Transverse colon (tissue), 4 donors: ENCODE results near the gene ANKS1B.
"Not testable (repeated sequence)": the region's sequence is repeated elsewhere in the genome, so short reads cannot be mapped to it uniquely, and the experiment has no call there.

Source experiments
- CTCF ChIP-seq, 5 experiments: fragments of 200-600 bp in 3 of 5; fragments of 450-650 bp in 2 of 5; sonication (generic) in 3 of 5; IDR thresholded peaks; 1 replicate in 2 of 5; 2 replicates in 3 of 5; pipeline ENCODE4 v1.5.1; 2016 to 2017; ENCODE audit warnings: antibody characterized with exemption in 5 of 5, inconsistent platforms in 3 of 5, mild to moderate bottlenecking in 2 of 5, moderate library complexity in 1 of 5
- EP300 ChIP-seq: sonication (generic); formaldehyde crosslinking; IDR thresholded peaks from one replicate; pipeline ENCODE4 v1.6.1; 2017; ENCODE audit warnings: antibody characterized with exemption, low read depth
- POLR2A ChIP-seq: fragments of 450-650 bp; IDR thresholded peaks from one replicate; pipeline ENCODE4 v1.6.1; 2016; ENCODE audit warnings: antibody characterized with exemption, mild to moderate bottlenecking, moderate library complexity
- POLR2AphosphoS5 ChIP-seq, 3 donors: sonication (generic); formaldehyde crosslinking; IDR thresholded peaks; one replicate each; pipeline ENCODE4 v1.6.1; 2016; ENCODE audit warnings: antibody characterized with exemption in 3 of 3

GRCh38 chr12:99624591-99624990, 360.1 kb downstream of the ANKS1B start:
- not testable (repeated sequence) for TF ChIP-seq POLR2A; POLR2AphosphoS5 (IDR thresholded peaks at IDR 0.05); CTCF (IDR thresholded peaks at IDR 0.05); EP300
